GM19238 (cell line): Measurements from ENCODE around the gene ALDH5A1.
"Not testable (repeated sequence)": the region's sequence is repeated elsewhere in the genome, so short reads cannot be mapped to it uniquely, and the experiment has no call there.

Source experiments
- DNase-seq: peaks from one replicate; pipeline ENCODE4 v3.0.0; 2011; ENCODE audit warnings: low spot score; ENCODE audit not compliant: insufficient read length

The ALDH5A1 gene

GRCh38 chr6:24484657-24485323, 10.0 kb upstream of the ALDH5A1 start:
- DNase-seq, result no peak

GRCh38 chr6:24486065-24486464, 8.7 kb upstream of the ALDH5A1 start:
- no peak for DNase-seq

DNA sequence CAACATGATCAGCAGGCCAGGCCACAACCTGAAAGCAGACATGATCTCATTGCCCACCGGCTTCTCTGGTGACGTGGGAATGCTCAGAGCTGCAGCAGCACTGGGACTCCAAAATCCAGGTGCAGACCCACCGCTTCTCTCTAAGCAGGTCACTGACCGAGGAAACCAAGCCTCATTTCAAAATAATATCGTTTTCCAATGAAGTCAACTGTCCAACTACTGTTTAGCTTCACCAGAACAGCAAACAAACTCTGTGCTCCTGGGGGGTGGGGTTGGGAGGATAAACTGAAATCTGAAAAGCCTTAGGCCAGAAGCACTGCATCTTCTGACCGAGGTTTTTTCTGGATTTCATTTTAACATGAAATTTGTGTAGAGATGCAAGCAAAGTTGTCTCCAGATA, 5.3 kb upstream of the ALDH5A1 start, which contains the start of gene GPLD1:
Gene GPLD1, minus strand, starts transcription at position 109 of the 400 bp plus-strand sequence. Its CDS starts 67 bp downstream, at position 42.
- no peak for DNase-seq

DNA sequence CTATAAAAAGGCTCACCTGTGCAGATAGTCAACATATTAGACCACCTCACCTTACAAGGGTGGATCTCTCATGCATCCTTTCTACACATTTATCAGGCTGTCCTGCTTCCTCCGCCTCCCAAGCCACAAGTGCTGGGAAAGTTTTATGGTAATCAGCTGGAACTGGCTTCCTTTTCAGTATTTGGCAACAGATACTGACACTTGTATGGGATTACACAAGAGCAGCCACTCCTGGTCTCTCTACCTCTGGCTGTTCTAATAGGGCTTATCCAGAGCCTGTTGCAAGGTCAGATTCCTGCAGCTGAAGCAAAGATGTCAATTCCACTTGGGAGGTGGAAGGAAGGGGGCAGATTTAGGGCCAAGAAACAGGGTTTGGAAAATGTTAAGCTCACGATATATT, 4.9 kb upstream of the ALDH5A1 start:
- no peak for DNase-seq

DNA sequence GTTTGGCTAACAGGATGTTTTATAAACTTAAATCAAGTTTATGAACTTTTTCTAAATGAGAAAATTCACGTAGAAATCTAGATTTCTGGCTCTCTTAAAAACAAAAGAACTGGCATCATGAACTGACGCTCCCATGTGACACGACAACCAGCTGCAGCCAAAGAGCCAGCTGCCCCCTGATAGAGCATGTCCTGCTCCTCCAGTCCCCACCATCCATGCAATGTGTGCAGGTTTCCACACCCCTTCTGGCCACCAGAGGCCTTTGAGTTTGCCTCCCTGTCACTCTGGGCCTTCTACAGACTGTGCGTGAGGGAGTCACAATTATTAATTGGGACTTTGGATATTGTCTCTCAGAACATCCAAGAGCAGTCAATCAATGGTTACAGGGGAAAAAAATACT, 3.8 kb upstream of the ALDH5A1 start:
- no peak for DNase-seq

- DNase-seq, result no peak
These were observed 2.3 kb upstream of the ALDH5A1 start for GRCh38 chr6:24492475-24492874.

GRCh38 chr6:24493945-24494820, 586 bp upstream of the ALDH5A1 start:
- no peak for DNase-seq

DNA sequence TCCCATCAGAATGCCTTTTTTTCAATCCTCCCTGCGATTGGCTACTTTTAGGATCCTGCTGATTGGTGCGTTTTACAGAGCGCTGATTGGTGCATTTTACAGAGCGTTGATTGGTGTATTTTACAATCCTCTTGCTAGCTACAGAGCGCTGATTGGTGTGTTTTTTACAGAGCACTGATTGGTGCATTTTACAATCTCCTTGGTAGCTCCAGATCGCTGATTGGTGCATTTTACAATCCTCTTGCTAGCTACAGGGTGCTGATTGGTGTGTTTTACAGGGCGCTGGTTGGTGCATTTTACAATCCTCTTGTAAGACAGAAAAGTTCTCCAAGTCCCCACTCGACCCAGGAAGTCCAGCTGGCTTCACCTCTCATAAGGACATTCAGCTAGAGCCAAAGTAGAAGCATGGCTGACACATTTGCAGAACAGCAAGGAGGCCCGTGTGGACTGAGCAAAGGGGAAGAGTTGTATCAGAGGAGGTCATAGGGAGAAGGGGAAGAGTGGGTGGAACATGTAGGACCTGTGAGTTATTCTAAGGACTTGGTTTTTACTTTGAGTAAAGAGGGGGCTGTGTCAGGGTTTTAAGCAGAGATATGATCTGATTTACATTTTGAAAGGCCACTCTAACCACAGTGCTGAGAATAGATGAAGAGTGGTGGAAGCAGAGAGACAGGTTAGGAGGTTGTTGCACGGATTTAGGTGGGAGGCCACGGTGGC, 2.6 kb downstream of the ALDH5A1 start:
- no peak for DNase-seq

- no peak for DNase-seq
These were observed 5.9 kb downstream of the ALDH5A1 start for GRCh38 chr6:24500683-24501082.

DNA sequence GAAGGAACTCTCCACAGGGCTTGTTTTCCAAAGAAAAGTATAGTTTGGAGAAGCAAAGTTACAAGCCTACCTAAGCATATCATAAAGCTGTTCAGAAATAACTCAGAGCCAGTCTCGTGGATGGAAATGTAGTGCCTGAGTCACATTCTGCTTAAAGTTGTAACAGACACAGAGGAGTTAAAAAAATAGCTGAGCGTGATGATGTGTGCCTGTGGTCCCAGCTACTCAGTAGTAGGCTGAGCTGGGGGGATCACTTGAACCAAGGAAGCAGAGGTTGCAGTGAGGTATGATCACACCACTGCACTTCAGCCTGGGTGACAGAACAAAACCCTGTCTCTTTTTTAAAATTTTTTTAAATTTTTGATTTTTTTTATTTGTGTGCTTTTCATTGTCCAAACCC, 6.6 kb downstream of the ALDH5A1 start:
- DNase-seq, result no peak

GRCh38 chr6:24501914-24502313, 7.1 kb downstream of the ALDH5A1 start:
- DNase-seq, result no peak

DNA sequence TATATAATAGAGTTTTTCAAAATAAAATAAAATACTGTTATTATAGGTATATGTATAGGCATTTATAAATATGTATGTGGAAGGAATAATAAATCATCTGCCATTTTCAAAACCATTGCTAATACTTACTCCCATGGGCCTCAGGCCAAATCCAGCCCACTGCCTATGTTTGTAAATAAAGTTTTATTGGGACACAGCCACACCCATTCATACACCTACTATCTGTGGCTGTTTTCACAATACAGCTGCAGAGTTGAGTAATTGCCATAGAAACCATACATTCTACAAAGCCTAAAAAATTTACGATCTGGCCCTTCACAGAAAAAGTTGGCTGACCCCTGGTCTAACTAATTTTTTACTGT, 9.5 kb downstream of the ALDH5A1 start:
- DNase-seq, result no peak

- no peak for DNase-seq
These were observed 10.1 kb downstream of the ALDH5A1 start for GRCh38 chr6:24504649-24505586.

- no peak for DNase-seq
These were observed 12.2 kb downstream of the ALDH5A1 start for GRCh38 chr6:24506814-24507520.

- not testable (repeated sequence) for DNase-seq
These were observed 17.2 kb downstream of the ALDH5A1 start for GRCh38 chr6:24511976-24512375.

DNA sequence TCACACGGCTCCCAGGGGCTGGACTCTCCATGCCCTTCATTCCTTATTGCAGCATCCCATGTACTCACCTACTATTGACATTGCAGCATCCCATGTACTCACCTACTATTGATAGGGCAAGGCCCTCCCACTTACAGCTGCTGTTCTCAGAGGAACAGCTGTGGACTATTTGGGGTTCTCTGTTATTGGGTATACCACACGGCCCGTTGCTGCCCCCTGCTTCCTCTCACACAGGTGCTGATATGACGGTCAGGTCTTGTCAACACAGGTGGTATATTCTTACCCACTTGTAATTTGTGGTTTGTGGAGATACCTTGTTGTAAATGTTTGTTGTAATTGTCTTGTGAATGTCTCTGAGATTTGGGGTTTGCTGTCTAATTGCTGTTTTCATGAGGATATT, 18.8 kb downstream of the ALDH5A1 start:
- no peak for DNase-seq

- no peak for DNase-seq
These were observed 23.1 kb downstream of the ALDH5A1 start for GRCh38 chr6:24517659-24518543.

DNA sequence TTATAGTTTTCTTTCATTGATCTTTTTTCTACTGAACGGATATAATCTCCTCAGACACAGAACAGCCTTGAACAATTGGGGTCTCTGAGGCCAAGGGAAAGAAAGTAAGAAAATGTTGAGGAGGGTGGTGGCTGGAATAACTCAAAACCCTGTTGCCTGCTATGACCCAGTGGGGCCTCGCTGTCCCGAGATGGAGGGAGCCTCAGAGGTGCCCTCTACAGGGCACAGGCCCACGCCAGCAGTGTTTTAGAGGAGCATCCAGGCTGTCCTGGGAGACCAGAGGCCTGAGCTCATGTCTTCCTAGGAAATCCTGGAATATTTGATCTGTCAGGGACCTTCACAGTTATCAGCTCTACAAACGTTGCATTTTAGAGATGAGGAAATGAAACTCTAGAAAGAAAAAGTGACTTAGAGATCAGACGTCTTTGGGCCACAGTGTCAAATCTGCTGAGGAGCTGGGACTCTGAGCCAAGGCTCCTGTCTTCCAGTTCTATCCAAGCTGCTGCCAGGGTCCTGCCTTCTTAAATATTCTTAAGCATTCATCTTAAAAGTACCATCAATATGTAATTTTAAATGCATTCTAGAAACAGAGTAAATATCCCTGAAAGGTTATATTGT, 26.3 kb downstream of the ALDH5A1 start:
- no peak for DNase-seq
